Measurements from ENCODE around the gene TSPYL2. TPM values are rescaled to one million over a fixed set of nuclear protein-coding genes. Genes with fewer than 3 reads are reported as not detected.

The TSPYL2 gene
- total RNA-seq, 1 experiment from 2014 or later = 39.3 TPM

DNA sequence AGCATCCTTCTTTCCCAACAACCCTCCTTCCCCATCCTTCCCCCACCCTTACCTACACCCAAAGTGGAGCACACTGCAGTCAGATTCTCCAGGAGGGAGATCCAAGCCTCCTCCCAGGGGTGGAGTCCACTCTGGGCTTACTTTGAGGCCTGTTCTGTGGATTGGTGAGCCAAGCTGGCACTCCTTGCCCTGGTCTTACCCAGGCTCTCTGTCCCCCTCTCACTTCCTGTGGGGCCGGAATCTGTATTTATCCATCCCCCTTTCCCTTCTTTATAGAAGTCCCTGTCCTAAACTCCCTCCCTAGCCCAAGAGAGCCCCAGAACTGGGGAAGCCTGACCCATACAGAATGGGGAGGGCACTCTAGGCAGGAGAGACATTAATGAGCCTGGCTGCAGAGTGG, 3.2 kb upstream of the TSPYL2 start:
- no TSS peak for BruUV-seq (replicated peaks)
- Mint-ChIP-seq H3K27me3 (ENCODE audit: insufficient read depth, unreplicated experiment) (peaks cover 75% of the 10 kb centered on the region), H3K4me1 (ENCODE audit: insufficient read depth, unreplicated experiment) (peaks cover 5% of the 10 kb centered on the region), H3K9me3 (ENCODE audit: unreplicated experiment) (no peaks in the 10 kb centered on the region), H3K27ac (ENCODE audit: low read depth, unreplicated experiment) (no peak overlapping the region), H3K36me3 (ENCODE audit: insufficient read depth, unreplicated experiment) (peaks cover 27% of the 10 kb centered on the region), H3K4me3 (ENCODE audit: unreplicated experiment) (no peak overlapping the region)
- intact Hi-C loops (cut with micrococcal nuclease) = no loop called here
- TF ChIP-seq, protein P1, sequence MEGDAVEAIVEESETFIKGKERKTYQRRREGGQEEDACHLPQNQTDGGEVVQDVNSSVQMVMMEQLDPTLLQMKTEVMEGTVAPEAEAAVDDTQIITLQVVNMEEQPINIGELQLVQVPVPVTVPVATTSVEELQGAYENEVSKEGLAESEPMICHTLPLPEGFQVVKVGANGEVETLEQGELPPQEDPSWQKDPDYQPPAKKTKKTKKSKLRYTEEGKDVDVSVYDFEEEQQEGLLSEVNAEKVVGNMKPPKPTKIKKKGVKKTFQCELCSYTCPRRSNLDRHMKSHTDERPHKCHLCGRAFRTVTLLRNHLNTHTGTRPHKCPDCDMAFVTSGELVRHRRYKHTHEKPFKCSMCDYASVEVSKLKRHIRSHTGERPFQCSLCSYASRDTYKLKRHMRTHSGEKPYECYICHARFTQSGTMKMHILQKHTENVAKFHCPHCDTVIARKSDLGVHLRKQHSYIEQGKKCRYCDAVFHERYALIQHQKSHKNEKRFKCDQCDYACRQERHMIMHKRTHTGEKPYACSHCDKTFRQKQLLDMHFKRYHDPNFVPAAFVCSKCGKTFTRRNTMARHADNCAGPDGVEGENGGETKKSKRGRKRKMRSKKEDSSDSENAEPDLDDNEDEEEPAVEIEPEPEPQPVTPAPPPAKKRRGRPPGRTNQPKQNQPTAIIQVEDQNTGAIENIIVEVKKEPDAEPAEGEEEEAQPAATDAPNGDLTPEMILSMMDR (IDR thresholded peaks at IDR 0.05; ENCODE audit: unreplicated experiment) = no peak
- ChIA-PET POLR2A (no interaction called here), CTCF (no interaction called here)
- no peak for DNase-seq (ENCODE audit: unreplicated experiment)

DNA sequence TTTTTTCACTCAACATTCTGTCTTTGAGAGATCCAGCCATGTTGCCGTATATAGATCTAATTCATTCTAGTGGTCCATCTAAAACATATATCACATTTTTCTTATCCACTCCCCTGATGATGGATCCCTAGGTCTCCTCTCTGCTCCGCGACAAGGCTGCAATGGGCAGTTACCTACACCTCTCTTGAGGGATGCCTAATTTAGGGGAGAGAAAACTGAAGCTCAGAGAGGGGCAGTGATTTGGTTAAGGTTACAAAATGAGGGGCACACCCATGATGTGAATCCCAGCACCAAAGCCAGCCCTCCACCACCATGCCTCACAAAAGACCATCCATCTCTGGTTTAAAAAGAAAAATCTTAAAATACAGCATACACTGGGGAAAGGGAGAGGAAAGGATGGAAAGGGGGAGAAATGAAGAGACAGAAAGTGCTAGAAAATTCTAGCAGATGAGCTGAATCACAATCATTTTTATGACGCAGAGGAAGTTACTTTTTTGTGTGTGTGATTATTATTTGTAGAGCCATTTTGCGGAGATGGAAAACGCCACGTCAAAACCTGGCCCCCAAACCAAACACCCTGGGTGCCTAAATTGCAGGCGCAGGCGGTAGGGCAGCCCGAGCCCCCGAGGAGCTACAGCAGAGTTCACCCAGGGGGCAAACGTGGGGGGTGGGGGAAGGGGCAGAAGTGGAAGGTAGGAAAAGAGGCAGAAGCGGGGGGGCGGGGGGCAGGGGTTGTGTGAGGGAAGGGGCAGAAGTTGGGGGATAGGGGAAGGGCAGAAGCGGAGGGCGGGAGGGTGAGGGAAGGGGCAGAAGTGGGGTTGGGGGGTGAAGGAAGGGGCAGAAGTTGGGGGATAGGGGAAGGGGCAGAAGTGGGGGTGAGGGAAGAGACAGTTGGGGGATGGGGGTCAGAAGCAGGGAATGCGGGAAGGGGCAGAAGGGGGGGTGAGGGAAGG, 1.3 kb upstream of the TSPYL2 start:
- BruUV-seq (replicated peaks) = no TSS peak
- Mint-ChIP-seq H3K27me3 (ENCODE audit: insufficient read depth, unreplicated experiment) (peaks cover 82% of the 10 kb centered on the region), H3K27ac (ENCODE audit: low read depth, unreplicated experiment) (peak overlapping the region; percentile 75), H3K4me1 (ENCODE audit: insufficient read depth, unreplicated experiment) (peaks cover 16% of the 10 kb centered on the region), H3K4me3 (ENCODE audit: unreplicated experiment) (peak overlapping the region; percentile 52), H3K36me3 (ENCODE audit: insufficient read depth, unreplicated experiment) (peaks cover 40% of the 10 kb centered on the region), H3K9me3 (ENCODE audit: unreplicated experiment) (no peaks in the 10 kb centered on the region)
- POLR2A ChIA-PET = interaction anchor here (1.0 to 3.0 kb wide), 2 partner anchors 9 to 110 kb away, joined by 4 to 40 read pairs; no protein-coding TSS in a partner anchor
- no peak for DNase-seq (ENCODE audit: unreplicated experiment)
- CTCF ChIA-PET = interaction anchor here (0.9 to 1.9 kb wide), 2 partner anchors 9 to 10 kb away, joined by 4 to 12 read pairs; no protein-coding TSS in a partner anchor
- TF ChIP-seq, protein P1 (IDR thresholded peaks at IDR 0.05; ENCODE audit: unreplicated experiment) = no peak
- intact Hi-C loops (cut with micrococcal nuclease) = no loop called here

- H3K36me3 Mint-ChIP-seq (ENCODE audit: insufficient read depth, unreplicated experiment) = peaks cover 57% of the 10 kb centered on the region
- H3K4me3 Mint-ChIP-seq (ENCODE audit: unreplicated experiment) = peak overlapping the region; percentile 96
- DNase-seq (ENCODE audit: unreplicated experiment) = no peak
- CTCF ChIA-PET = interaction anchor here (0.6 to 1.3 kb wide), 2 partner anchors 9 to 10 kb away, joined by 3 to 10 read pairs; no protein-coding TSS in a partner anchor
- TF ChIP-seq, protein P1 (IDR thresholded peaks at IDR 0.05; ENCODE audit: unreplicated experiment) = no peak
- peak overlapping the region; percentile 83 for H3K27ac Mint-ChIP-seq (ENCODE audit: low read depth, unreplicated experiment)
- intact Hi-C loops (cut with micrococcal nuclease) = no loop called here
- no peaks in the 10 kb centered on the region for H3K9me3 Mint-ChIP-seq (ENCODE audit: unreplicated experiment)
- H3K4me1 Mint-ChIP-seq (ENCODE audit: insufficient read depth, unreplicated experiment) = peaks cover 34% of the 10 kb centered on the region
- peaks cover 87% of the 10 kb centered on the region for H3K27me3 Mint-ChIP-seq (ENCODE audit: insufficient read depth, unreplicated experiment)
- no TSS peak for BruUV-seq (replicated peaks)
- POLR2A ChIA-PET = interaction anchor here (0.7 to 3.0 kb wide), 6 partner anchors 11 to 1385 kb away, joined by 3 to 40 read pairs (median 4); partner anchors contain the start of gene KANTR
Measured at GRCh38 chrX:53082773-53083616, 828 bp downstream of the TSPYL2 start.
